Measurements from ENCODE around the gene MYOCOS.
"Not testable (repeated sequence)": the region's sequence is repeated elsewhere in the genome, so short reads cannot be mapped to it uniquely, and the experiment has no call there.

The MYOCOS gene
- long read RNA-seq, donor 1 = 0 reads
- long read RNA-seq, donor 2 = 0 reads
- long read RNA-seq, donor 3 = 0 reads
- long read RNA-seq, donor 4 = 0 reads
- long read RNA-seq, donor 5, partial matches to known transcripts = 0 of 1 reads
- long read RNA-seq, donor 5, other reads (novel, unspliced or antisense) = 0 of 1 reads
- long read RNA-seq, donor 6 = 0 reads
- long read RNA-seq, donor 7 = 0 reads
- long read RNA-seq, donor 8 = 0 reads

GRCh38 chr1:171622152-171622462 lies at the start of gene MYOCOS:
TSS of gene MYOCOS (plus strand) at chr1:171622243. CDS start at chr1:171623884, 1,641 bp downstream.
- no peak for DNase-seq

- no peak for DNase-seq
These were observed 45.9 kb upstream of the MYOCOS start for GRCh38 chr1:171576144-171576543.

GRCh38 chr1:171581226-171581625 lies 40.8 kb upstream of the MYOCOS start:
- DNase-seq = no peak

GRCh38 chr1:171581766-171582165 lies 40.3 kb upstream of the MYOCOS start:
- DNase-seq = no peak

GRCh38 chr1:171582589-171582988 lies 39.5 kb upstream of the MYOCOS start:
- DNase-seq = no peak

- no peak for DNase-seq
These were observed 38.3 kb upstream of the MYOCOS start for GRCh38 chr1:171583591-171584201.

GRCh38 chr1:171585715-171586114 lies 36.3 kb upstream of the MYOCOS start:
- DNase-seq = no peak

GRCh38 chr1:171588230-171588629 lies 33.8 kb upstream of the MYOCOS start:
- no peak for DNase-seq

- DNase-seq = no peak
These were observed 32.0 kb upstream of the MYOCOS start for GRCh38 chr1:171590022-171590421.

GRCh38 chr1:171595324-171595723 lies 26.7 kb upstream of the MYOCOS start:
- DNase-seq = no peak

GRCh38 chr1:171596119-171596518 lies 25.9 kb upstream of the MYOCOS start:
- no peak for DNase-seq

GRCh38 chr1:171596705-171597104 lies 25.3 kb upstream of the MYOCOS start:
- DNase-seq = no peak

GRCh38 chr1:171597203-171597602 lies 24.8 kb upstream of the MYOCOS start:
- no peak for DNase-seq

GRCh38 chr1:171600310-171600709 lies 21.7 kb upstream of the MYOCOS start:
- not testable (repeated sequence) for DNase-seq

- no peak for DNase-seq
These were observed 21.2 kb upstream of the MYOCOS start for GRCh38 chr1:171600862-171601261.

GRCh38 chr1:171603042-171603441 lies 19.0 kb upstream of the MYOCOS start:
- DNase-seq = not testable (repeated sequence)

- no peak for DNase-seq
These were observed 15.6 kb upstream of the MYOCOS start for GRCh38 chr1:171606402-171606941.

- no peak for DNase-seq
These were observed 11.7 kb upstream of the MYOCOS start for GRCh38 chr1:171610385-171610784.

- no peak for DNase-seq
These were observed 10.7 kb upstream of the MYOCOS start for GRCh38 chr1:171611306-171611705.

GRCh38 chr1:171613282-171613681 lies 8.8 kb upstream of the MYOCOS start:
- no peak for DNase-seq

- DNase-seq = not testable (repeated sequence)
These were observed 6.7 kb upstream of the MYOCOS start for GRCh38 chr1:171615122-171615906.

- no peak for DNase-seq
These were observed 5.5 kb upstream of the MYOCOS start for GRCh38 chr1:171616586-171616985.

- no peak for DNase-seq
These were observed 1.7 kb downstream of the MYOCOS start for GRCh38 chr1:171623651-171624331.

Measured in right kidney (tissue), 9 donors.